IMR-90 (cell line): ENCODE data around the gene ARHGAP12. TPM values are rescaled to one million over a fixed set of nuclear protein-coding genes. Genes with fewer than 3 reads are reported as not detected.

ENCODE experiments used
- ATAC-seq: fragments of 200-7000 bp; cut with Tn5 transposase; 2 replicates; pipeline ENCODE4 v1.9.1; 2020; ENCODE audit warnings: low read depth, mild to moderate bottlenecking, moderate library complexity
- BruUV-seq: library from RNA; stranded (reverse); fragments of 400-500 nt; replicated peaks from 2 replicates; lab custom pipeline; 2021; lab: Mats Ljungman, UMichigan
- CTCF ChIA-PET: fragments of 300-600 bp; formaldehyde crosslinking; extraction: SDS; loops from one replicate; lab custom pipeline; 2021; ENCODE audit warnings: antibody characterized with exemption; lab: Yijun Ruan, JAX
- POLR2A ChIA-PET: fragments of 300-600 bp; sonication (Branson Sonifier 250); formaldehyde crosslinking; loops from one replicate; lab custom pipeline; 2022; ENCODE audit warnings: antibody characterized with exemption; ENCODE audit not compliant: unreplicated experiment; lab: Charles Lee
- DNase-seq: peaks from one replicate; pipeline ENCODE4 v3.0.0; 2013
- H2AFZ ChIP-seq: replicated peaks from 2 replicates; pipeline ENCODE3; 2013; ENCODE audit warnings: low read length, mild to moderate bottlenecking; ENCODE audit not compliant: poor library complexity
- H2AK5ac ChIP-seq: 2 replicates; pipeline ENCODE4 v1.6.1; 2013; ENCODE audit warnings: low read depth, low read length, inconsistent platforms
- H2AK9ac ChIP-seq: replicated peaks from 2 replicates; pipeline ENCODE3; 2013; ENCODE audit warnings: mild to moderate bottlenecking, low read depth, low read length, moderate library complexity; ENCODE audit not compliant: poor library complexity
- H2BK120ac ChIP-seq: 2 replicates; pipeline ENCODE4 v1.6.1; 2013; ENCODE audit warnings: low read depth, low read length, inconsistent platforms
- H2BK15ac ChIP-seq: 3 replicates; pipeline ENCODE4 v1.6.1; 2013; ENCODE audit warnings: low read depth, low read length, inconsistent platforms
- H2BK20ac ChIP-seq: 2 replicates; pipeline ENCODE4 v1.6.1; 2013; ENCODE audit warnings: low read depth, mild to moderate bottlenecking, inconsistent platforms, low read length, moderate library complexity
- H2BK5ac ChIP-seq: 2 replicates; pipeline ENCODE4 v1.6.1; 2013; ENCODE audit warnings: mild to moderate bottlenecking, low read depth, low read length, inconsistent platforms; ENCODE audit not compliant: poor library complexity, severe bottlenecking
- H3K14ac ChIP-seq: replicated peaks from 2 replicates; pipeline ENCODE4 v1.6.1; 2013; ENCODE audit warnings: low read depth, low read length, inconsistent platforms
- H3K18ac ChIP-seq: 2 replicates; pipeline ENCODE4 v1.6.1; 2013; ENCODE audit warnings: low read depth, low read length, control low read depth
- H3K23ac ChIP-seq: 2 replicates; pipeline ENCODE4 v1.6.1; 2013; ENCODE audit warnings: low read depth, low read length, inconsistent platforms
- H3K27ac ChIP-seq: 2 replicates; pipeline ENCODE4 v1.5.1; 2013; ENCODE audit warnings: mild to moderate bottlenecking, control low read depth, low read length; ENCODE audit not compliant: insufficient read depth
- H3K27me3 ChIP-seq: 2 replicates; pipeline ENCODE4 v1.6.1; 2013; ENCODE audit warnings: low read length; ENCODE audit not compliant: control insufficient read depth, insufficient read depth
- H3K36me3 ChIP-seq: 2 replicates; pipeline ENCODE4 v1.6.1; 2013; ENCODE audit warnings: low read length, mixed read lengths; ENCODE audit not compliant: control insufficient read depth, insufficient read depth
- H3K4ac ChIP-seq: 2 replicates; pipeline ENCODE4 v1.6.1; 2013; ENCODE audit warnings: low read depth, low read length, inconsistent platforms
- H3K4me1 ChIP-seq: 2 replicates; pipeline ENCODE4 v1.6.1; 2013; ENCODE audit warnings: low read length, mixed read lengths; ENCODE audit not compliant: control insufficient read depth, insufficient read depth
- H3K4me2 ChIP-seq: 2 replicates; pipeline ENCODE4 v1.6.1; 2013; ENCODE audit warnings: low read depth, mild to moderate bottlenecking, control low read depth, low read length, moderate library complexity
- H3K4me3 ChIP-seq: 2 replicates; pipeline ENCODE4 v1.5.1; 2013; ENCODE audit warnings: low read depth, mild to moderate bottlenecking, control low read depth, low read length, moderate library complexity; ENCODE audit not compliant: insufficient read depth
- H3K56ac ChIP-seq: 2 replicates; pipeline ENCODE4 v1.6.1; 2013; ENCODE audit warnings: low read length, inconsistent platforms; ENCODE audit not compliant: insufficient read depth; ENCODE audit errors: extremely low read depth
- H3K79me1 ChIP-seq, 2 experiments: 2 replicates each; pipeline ENCODE4 v1.6.1; 2013; ENCODE audit warnings: low read length in 2 of 2, inconsistent platforms in 1 of 2, low read depth in 1 of 2
- H3K9ac ChIP-seq: 2 replicates; pipeline ENCODE4 v1.6.1; 2013; ENCODE audit warnings: low read depth, low read length, control low read depth
- H3K9me1 ChIP-seq: 2 replicates; pipeline ENCODE4 v1.6.1; 2013; ENCODE audit warnings: low read length, inconsistent platforms; ENCODE audit not compliant: insufficient read depth
- H3K9me3 ChIP-seq: 2 replicates; pipeline ENCODE4 v1.6.1; 2013; ENCODE audit warnings: low read length; ENCODE audit not compliant: control insufficient read depth, insufficient read depth
- H4K20me1 ChIP-seq: 2 replicates; pipeline ENCODE4 v1.6.1; 2013; ENCODE audit warnings: low read length, inconsistent platforms; ENCODE audit not compliant: insufficient read depth
- H4K5ac ChIP-seq: 2 replicates; pipeline ENCODE4 v1.6.1; 2013; ENCODE audit warnings: mild to moderate bottlenecking, low read depth, low read length, control low read depth
- H4K8ac ChIP-seq, 2 experiments: 2 replicates each; pipeline ENCODE4 v1.6.1; 2013; ENCODE audit warnings: low read depth in 2 of 2, low read length in 2 of 2, control low read depth in 1 of 2, inconsistent platforms in 1 of 2
- H4K91ac ChIP-seq: 2 replicates; pipeline ENCODE4 v1.6.1; 2013; ENCODE audit warnings: low read depth, low read length, inconsistent platforms; ENCODE audit not compliant: insufficient read depth
- BHLHE40 ChIP-seq: fragments of 150-350 bp; IDR thresholded peaks from 2 replicates; pipeline ENCODE4 v1.6.1; 2016; ENCODE audit warnings: mild to moderate bottlenecking, low read depth, low read length
- CEBPB ChIP-seq: IDR thresholded peaks from 2 replicates; pipeline ENCODE4 v1.6.1; 2012; ENCODE audit warnings: low read depth, low read length, improper control_type of control experiment
- CTCF ChIP-seq: conservative IDR thresholded peaks from 2 replicates; pipeline ENCODE4 v1.5.1; 2012; ENCODE audit warnings: mild to moderate bottlenecking, low read depth, low read length, improper control_type of control experiment
- FOS ChIP-seq: fragments of 150-350 bp; IDR thresholded peaks from 2 replicates; pipeline ENCODE4 v1.6.1; 2016; ENCODE audit warnings: low read depth, low read length
- MAFK ChIP-seq: IDR thresholded peaks from 2 replicates; pipeline ENCODE4 v1.6.1; 2012; ENCODE audit warnings: low read depth, low read length, improper control_type of control experiment
- MXI1 ChIP-seq: IDR thresholded peaks from 2 replicates; pipeline ENCODE4 v1.6.1; 2012; ENCODE audit warnings: low read depth, mild to moderate bottlenecking, low read length, moderate library complexity, borderline replicate concordance
- POLR2A ChIP-seq: IDR thresholded peaks from 2 replicates; pipeline ENCODE4 v1.6.1; 2012; ENCODE audit warnings: mild to moderate bottlenecking, low read depth, low read length
- RAD21 ChIP-seq: IDR thresholded peaks from 2 replicates; pipeline ENCODE4 v1.6.1; 2012; ENCODE audit warnings: low read length, improper control_type of control experiment
- RCOR1 ChIP-seq: IDR thresholded peaks from 2 replicates; pipeline ENCODE4 v1.6.1; 2012; ENCODE audit warnings: mild to moderate bottlenecking, low read length, improper control_type of control experiment; ENCODE audit not compliant: insufficient replicate concordance
- RFX5 ChIP-seq: IDR thresholded peaks from 2 replicates; pipeline ENCODE4 v1.8.0; 2012; ENCODE audit warnings: low read depth, mild to moderate bottlenecking, low read length, moderate library complexity
- SMC3 ChIP-seq: fragments of 150-350 bp; IDR thresholded peaks from 2 replicates; pipeline ENCODE4 v1.6.1; 2016; ENCODE audit warnings: low read depth, mild to moderate bottlenecking, antibody characterized with exemption, low read length, moderate library complexity
- WGBS, 2 experiments: methylation state at CpG; one replicate each; pipeline versions ENCODE4 v1.1.5 to v1.1.7; 2013; ENCODE audit warnings: missing lambda C conversion rate in 2 of 2; ENCODE audit not compliant: insufficient read length in 1 of 2; ENCODE audit errors: extremely low coverage in 2 of 2; 5-methylcytosine and 5-hydroxymethylcytosine counted together
- dilution Hi-C: fragments of 300-500 bp; cut with HindIII; formaldehyde crosslinking; loops from one replicate; pipeline ENCODE4 v1.14.3; 2018; ENCODE audit warnings: low sequenced_read_pairs; ENCODE audit not compliant: unreplicated experiment
- in situ Hi-C: fragments of 300-500 bp; cut with MboI; formaldehyde crosslinking; loops from 3 replicates; pipeline ENCODE4 v1.14.3; 2019; ENCODE audit warnings: low sequenced_read_pairs, inconsistent platforms, mixed read lengths
- intact Hi-C: fragments of 100-400 bp; cut with micrococcal nuclease; formaldehyde crosslinking; loops from 2 replicates; pipeline ENCODE4 v1.10.0; 2022
- polyA plus RNA-seq, 3 experiments: library from polyadenylated mRNA; depleted of rRNA; stranded (reverse); fragments of >200 nt; gene quantifications; 2 replicates each; pipeline ENCODE4 v1.2.3, GENCODE V29; 2012; ENCODE audit warnings: low replicate concordance in 1 of 3
- total RNA-seq: library from RNA; depleted of rRNA; stranded (reverse); fragments of >200 nt; gene quantifications from 2 replicates; pipeline ENCODE4 v1.2.3, GENCODE V29; 2012

The ARHGAP12 gene
- total and polyA plus RNA-seq, 2 of the 4 experiments (the other 2 are of a cell fraction): 9.0 to 28.5 TPM

DNA sequence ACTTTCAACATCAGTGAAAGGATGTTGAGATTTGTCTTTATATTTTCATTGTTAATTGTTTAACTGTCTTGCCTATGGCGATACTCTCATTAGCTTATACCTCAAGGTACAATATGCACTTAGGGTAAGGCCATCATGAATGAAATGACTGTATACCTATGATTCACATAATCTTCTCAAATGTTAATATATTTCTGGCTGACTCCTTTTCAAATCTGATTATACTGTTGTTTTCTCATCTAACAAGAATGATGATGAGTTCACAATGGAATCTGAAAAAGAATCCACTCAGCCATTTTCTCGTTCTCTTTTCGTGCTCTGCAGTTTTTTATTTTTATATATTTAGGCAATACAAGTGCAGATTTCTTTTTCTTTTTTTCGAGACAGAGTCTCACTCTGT, 159.1 kb downstream of the ARHGAP12 start:
- no peaks in the 10 kb centered on the region for H3K9me3 ChIP-seq
- H2AK5ac ChIP-seq: 0 out of 2 replicates have a peak overlapping the region, but pooled peaks have one; percentile 10
- no peak overlapping the region for H3K4me3 ChIP-seq
- BruUV-seq: no TSS peak
- H3K9me1 ChIP-seq: peaks cover 11% of the 10 kb centered on the region
- H2BK5ac ChIP-seq: peak overlapping the region; percentile 90
- no peaks in the 10 kb centered on the region for H3K36me3 ChIP-seq
- H4K91ac ChIP-seq: peak overlapping the region; percentile 63; the same call in 1 of the 2 replicates
- ChIA-PET POLR2A (no interaction called here), CTCF (interaction anchor here (0.7 to 1.2 kb wide), 2 partner anchors 9 to 10 kb away, joined by 3 to 6 read pairs; no protein-coding TSS in a partner anchor)
- intact Hi-C loops: no loop called here
- H3K23ac ChIP-seq: no peak overlapping the region
- H3K9ac ChIP-seq: no peak overlapping the region
- H3K14ac ChIP-seq: no peak overlapping the region; the same call in 1 of the 2 replicates
- H3K4ac ChIP-seq: peak overlapping the region; percentile 66
- DNase-seq: peak; percentile 87
- peak overlapping the region; percentile 58 for H3K27ac ChIP-seq
- peak overlapping the region; percentile 68 for H2BK20ac ChIP-seq
- peak; percentile 62 for ATAC-seq
- H3K27me3 ChIP-seq: no peaks in the 10 kb centered on the region
- no peak overlapping the region for H2AK9ac ChIP-seq
- H4K8ac ChIP-seq: peak overlapping the region; percentile 59 to 60
- peaks cover 10% of the 10 kb centered on the region for H3K4me1 ChIP-seq
- peak overlapping the region; percentile 50; the same call in 2 of the 3 replicates for H2BK15ac ChIP-seq
- no CpG with 5 or more reads among the region's 4 CpGs for WGBS, 2 experiments
- H3K4me2 ChIP-seq: no peak overlapping the region
- H2BK120ac ChIP-seq: peak overlapping the region; percentile 71
- dilution Hi-C loops: no loop called here
- in situ Hi-C loops: no loop called here
- no peak overlapping the region for H3K56ac ChIP-seq
- TF ChIP-seq RCOR1: no peak
- TF ChIP-seq BHLHE40: no peak
- no peak for TF ChIP-seq RAD21
- no peak for TF ChIP-seq CTCF
- TF ChIP-seq MXI1: no peak
- TF ChIP-seq FOS: 0 out of 2 replicates have a peak, but pooled peaks have one; percentile 13
- peak; percentile 82 for TF ChIP-seq MAFK
- TF ChIP-seq POLR2A: no peak
- TF ChIP-seq RFX5: no peak
- TF ChIP-seq SMC3: no peak
- no peak for TF ChIP-seq CEBPB
- H4K5ac ChIP-seq: no peak overlapping the region
- H3K18ac ChIP-seq: 0 out of 2 replicates have a peak overlapping the region, but pooled peaks have one; percentile 11
- H2AFZ ChIP-seq: no peak overlapping the region
- H3K79me1 ChIP-seq: no peaks in the 10 kb centered on the region
- H4K20me1 ChIP-seq: 0 out of 2 replicates have a peak, but pooled peaks cover 2% of the 10 kb centered on the region
